ENCODE measurements around the gene KRTAP5-5.

DNA sequence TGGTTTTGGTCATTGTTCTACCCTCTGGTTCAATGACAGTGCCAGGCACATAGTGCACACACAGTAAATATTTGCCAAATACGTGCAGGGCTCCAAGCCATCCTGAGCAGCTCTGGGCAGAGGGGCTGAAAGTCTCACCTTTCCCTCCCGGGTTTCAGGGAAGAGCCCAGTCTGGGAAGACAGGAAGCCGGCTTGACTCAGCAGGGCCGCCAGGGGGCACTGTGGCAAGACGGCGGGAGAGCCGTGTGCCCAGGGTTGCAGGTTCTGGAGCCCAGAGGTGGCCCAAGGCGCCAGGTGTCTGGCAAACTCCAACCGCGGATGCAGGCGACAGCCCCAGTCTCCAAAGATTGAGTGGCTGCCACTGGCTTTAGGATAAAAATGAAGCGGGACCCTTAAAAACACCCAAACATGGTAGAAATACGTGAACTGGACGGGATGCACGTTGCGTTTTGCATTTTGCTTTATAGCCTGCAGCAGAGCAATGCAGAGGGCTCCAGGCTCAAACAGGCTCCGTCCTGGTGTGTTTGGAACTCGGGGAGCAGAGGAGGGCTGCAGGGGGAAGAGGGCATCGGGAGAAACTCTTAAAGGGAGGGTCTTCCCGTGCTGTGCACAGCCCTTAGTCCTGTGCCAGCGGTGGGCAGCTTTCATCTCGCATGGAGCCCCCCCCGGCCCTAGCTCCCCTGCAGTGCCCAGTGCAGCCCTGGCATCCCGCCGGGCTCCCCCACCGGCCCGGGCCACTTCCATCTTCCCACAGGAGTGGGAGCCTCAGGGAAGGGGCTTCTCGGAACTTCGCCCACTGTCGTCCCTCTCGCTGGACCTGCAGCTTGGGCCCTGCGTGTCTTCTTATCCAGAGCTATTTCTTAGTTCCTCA, 10.7 kb downstream of the KRTAP5-5 start:
- TF ChIP-seq EZH2 (IDR thresholded peaks at IDR 0.05; ENCODE audit: borderline replicate concordance, low read depth, low read length, poor library complexity, severe bottlenecking) = no peak
- TF ChIP-seq, protein P1, sequence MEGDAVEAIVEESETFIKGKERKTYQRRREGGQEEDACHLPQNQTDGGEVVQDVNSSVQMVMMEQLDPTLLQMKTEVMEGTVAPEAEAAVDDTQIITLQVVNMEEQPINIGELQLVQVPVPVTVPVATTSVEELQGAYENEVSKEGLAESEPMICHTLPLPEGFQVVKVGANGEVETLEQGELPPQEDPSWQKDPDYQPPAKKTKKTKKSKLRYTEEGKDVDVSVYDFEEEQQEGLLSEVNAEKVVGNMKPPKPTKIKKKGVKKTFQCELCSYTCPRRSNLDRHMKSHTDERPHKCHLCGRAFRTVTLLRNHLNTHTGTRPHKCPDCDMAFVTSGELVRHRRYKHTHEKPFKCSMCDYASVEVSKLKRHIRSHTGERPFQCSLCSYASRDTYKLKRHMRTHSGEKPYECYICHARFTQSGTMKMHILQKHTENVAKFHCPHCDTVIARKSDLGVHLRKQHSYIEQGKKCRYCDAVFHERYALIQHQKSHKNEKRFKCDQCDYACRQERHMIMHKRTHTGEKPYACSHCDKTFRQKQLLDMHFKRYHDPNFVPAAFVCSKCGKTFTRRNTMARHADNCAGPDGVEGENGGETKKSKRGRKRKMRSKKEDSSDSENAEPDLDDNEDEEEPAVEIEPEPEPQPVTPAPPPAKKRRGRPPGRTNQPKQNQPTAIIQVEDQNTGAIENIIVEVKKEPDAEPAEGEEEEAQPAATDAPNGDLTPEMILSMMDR (conservative IDR thresholded peaks at IDR 0.05; ENCODE audit: low read depth, low read length) = peak; percentile 81

Data from A673 (cell line).